GM12864 (cell line): ENCODE measurements around the gene TELO2.

ENCODE experiments used
- DNase-seq: peaks from one replicate; pipeline ENCODE4 v3.0.0-alpha.2; 2011; ENCODE audit warnings: low read depth
- H3K4me3 ChIP-seq: 2 replicates; pipeline ENCODE4 v1.5.1; 2011; ENCODE audit warnings: mild to moderate bottlenecking, low read depth, low read length, control low read depth
- TF ChIP-seq, protein P1 (sequence below): IDR thresholded peaks from 2 replicates; pipeline ENCODE4 v1.5.1; 2011; ENCODE audit warnings: low read depth, mild to moderate bottlenecking, moderate library complexity, low read length, control low read depth, inconsistent platforms; ENCODE audit errors: missing control alignments

Gene TELO2

DNA sequence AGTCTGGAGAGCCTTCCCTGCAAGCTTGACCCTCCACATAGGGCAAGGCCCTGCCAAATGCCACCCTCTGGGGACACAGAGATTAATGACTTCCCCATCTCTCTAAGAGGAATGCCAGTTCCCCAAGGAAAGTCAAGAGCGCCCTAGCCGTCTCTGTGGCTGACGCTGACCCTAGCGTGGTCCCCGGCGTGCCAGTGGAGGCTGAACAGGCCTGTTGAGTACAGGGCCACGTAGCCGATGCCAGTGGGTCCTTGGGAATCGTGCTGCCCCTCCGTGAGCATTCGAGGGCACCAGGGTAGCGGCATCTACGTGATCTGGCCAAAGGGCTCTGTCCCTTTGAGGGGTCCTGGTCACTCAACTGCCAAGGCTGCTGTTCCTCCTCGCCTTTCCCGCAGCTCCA lies 57.5 kb downstream of the TELO2 start:
- no peak overlapping the region for H3K4me3 ChIP-seq
- DNase-seq, result no peak
- TF ChIP-seq, protein P1, sequence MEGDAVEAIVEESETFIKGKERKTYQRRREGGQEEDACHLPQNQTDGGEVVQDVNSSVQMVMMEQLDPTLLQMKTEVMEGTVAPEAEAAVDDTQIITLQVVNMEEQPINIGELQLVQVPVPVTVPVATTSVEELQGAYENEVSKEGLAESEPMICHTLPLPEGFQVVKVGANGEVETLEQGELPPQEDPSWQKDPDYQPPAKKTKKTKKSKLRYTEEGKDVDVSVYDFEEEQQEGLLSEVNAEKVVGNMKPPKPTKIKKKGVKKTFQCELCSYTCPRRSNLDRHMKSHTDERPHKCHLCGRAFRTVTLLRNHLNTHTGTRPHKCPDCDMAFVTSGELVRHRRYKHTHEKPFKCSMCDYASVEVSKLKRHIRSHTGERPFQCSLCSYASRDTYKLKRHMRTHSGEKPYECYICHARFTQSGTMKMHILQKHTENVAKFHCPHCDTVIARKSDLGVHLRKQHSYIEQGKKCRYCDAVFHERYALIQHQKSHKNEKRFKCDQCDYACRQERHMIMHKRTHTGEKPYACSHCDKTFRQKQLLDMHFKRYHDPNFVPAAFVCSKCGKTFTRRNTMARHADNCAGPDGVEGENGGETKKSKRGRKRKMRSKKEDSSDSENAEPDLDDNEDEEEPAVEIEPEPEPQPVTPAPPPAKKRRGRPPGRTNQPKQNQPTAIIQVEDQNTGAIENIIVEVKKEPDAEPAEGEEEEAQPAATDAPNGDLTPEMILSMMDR, result no peak

DNA sequence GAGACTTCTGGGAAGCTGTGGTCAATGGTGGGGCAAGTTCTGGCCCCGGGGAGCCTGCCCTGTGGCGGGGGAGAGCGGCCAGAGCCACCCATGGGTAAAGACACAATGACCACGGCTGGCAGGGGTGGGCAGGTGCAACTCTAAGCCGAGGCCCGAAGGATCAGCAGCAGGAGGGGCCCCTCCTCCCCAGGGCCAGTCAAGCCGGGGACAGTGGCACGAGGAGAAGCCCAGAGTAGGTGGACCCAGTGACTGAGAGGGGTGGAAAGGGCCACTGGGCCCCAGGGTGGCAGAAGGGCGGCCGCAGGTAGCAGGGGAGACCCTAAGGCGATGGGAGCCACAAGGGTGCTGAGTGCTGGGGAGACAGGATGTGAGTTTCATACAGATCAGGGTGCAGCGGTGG lies 58.0 kb downstream of the TELO2 start:
- no peak overlapping the region for H3K4me3 ChIP-seq
- TF ChIP-seq, protein P1, result no peak
- DNase-seq, result no peak

DNA sequence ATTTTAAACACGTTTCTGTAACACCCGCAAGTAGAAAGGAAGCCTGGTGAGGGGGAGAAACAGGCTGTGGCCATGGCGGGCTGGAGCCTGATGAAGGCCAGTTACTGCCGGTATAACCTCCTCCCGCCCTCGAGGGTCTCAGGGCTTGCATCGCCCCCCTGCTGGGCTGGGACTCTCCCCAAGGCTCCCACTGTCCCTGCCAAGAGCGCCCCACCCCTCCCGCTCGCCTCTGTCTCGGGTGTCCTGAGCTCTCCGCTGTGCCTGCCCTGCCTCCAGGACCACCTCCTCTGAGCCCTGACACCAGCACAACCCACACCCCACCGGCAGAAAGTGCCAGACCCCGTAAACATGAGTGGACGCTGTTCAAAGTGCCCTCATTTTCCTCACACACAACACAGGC lies 59.0 kb downstream of the TELO2 start:
- DNase-seq, result no peak
- TF ChIP-seq, protein P1, result no peak

DNA sequence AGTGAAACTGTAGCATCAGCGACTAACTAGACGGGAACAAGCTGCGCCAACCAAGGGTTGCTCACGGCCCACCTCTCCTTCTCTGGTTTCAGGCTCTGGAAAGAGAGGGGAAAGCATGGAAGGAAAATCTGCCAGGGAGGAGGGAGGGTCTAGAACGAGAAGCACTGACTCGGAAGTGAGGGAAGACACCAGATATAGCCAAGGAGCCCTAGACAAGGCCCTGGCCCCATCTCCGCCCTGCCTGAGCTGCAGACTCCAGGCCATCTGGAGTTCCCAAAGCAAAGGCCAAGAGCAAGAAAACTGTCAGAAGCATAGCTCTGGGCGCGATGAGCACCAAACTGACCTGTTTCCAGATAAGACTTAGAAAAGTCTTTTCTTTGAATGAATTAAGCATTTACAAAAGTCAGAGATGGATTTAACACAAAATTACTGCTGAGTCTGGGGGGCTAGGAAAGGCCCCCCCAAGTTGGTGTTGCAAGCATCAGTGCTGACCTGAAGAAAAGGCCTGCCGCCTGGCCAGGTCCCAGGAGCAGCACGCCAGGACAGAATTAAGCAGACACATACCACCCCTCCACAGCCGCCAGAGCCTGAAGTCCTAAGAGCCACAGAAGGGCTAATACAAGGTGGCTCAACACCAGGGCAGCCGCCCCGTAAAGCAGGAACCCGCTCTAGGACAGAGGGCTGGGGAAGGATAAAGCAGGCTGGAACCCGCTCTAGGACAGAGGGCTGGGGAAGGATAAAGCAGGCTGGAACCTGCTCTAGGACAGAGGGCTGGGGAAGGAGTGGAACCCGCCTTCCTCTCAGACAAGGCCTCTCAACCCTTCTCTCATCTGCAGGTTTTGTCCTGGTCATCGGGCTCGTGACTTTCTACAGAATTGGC lies 61.0 kb downstream of the TELO2 start:
- TF ChIP-seq, protein P1, result no peak
- H3K4me3 ChIP-seq, result no peak overlapping the region
- DNase-seq, result no peak

More for the DNA sequence above, 59.0 kb downstream of the TELO2 start:
- no peak overlapping the region for H3K4me3 ChIP-seq

DNA sequence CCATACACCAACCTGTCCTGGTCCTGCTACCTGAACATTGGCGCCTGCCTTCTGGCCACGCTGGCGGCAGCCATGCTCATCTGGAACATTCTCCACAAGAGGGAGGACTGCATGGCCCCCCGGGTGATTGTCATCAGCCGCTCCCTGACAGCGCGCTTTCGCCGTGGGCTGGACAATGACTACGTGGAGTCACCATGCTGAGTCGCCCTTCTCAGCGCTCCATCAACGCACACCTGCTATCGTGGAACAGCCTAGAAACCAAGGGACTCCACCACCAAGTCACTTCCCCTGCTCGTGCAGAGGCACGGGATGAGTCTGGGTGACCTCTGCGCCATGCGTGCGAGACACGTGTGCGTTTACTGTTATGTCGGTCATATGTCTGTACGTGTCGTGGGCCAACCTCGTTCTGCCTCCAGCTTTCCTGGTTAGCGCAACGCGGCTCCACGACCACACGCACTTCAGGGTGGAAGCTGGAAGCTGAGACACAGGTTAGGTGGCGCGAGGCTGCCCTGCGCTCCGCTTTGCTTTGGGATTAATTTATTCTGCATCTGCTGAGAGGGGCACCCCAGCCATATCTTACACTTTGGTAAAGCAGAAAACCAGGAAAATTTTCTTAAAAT lies 61.8 kb downstream of the TELO2 start:
- TF ChIP-seq, protein P1, result no peak
- H3K4me3 ChIP-seq, result no peak overlapping the region
- DNase-seq, result no peak

DNA sequence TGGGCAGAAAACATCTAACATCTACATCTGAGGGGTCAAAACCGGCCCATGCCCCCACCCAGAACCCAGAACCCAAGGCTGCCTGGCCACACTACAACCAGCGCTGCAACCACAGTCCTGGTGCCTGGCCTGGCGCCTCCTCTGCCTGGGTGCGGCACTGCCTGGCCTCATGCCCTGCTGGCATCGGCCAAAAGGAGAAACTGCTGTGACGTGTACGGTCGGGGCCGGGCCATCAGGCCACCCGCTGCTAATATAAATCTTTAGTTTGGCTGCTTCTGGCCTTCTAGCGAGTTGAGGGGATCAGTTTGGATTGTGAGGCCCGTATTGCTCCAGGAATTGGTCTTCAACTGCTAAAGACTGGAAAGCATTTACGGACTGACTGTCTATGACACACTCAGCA lies 63.1 kb downstream of the TELO2 start:
- no peak overlapping the region for H3K4me3 ChIP-seq
- TF ChIP-seq, protein P1, result no peak
- no peak for DNase-seq
